Fibroblast of pulmonary artery (primary cell): ENCODE measurements around the gene NPM3.
A peak's percentile ranks its signal among the peaks of the same experiment; 100 is the strongest.

Experiments used
- DNase-seq: peaks from one replicate; pipeline ENCODE4 v3.0.0-alpha.2; 2010; ENCODE audit warnings: low read depth
- H3K4me3 ChIP-seq: replicated peaks from 2 replicates; pipeline ENCODE4 v1.5.1; 2011; ENCODE audit warnings: low read depth, mild to moderate bottlenecking, control low read depth, low read length, moderate library complexity
- CTCF ChIP-seq: IDR thresholded peaks from 2 replicates; pipeline ENCODE4 v1.5.1; 2011; ENCODE audit warnings: mild to moderate bottlenecking, control low read depth, low read length, inconsistent platforms; ENCODE audit errors: missing control alignments

NPM3 gene

GRCh38 chr10:101778781-101779543, 4.3 kb downstream of the NPM3 start:
- TF ChIP-seq CTCF, result no peak
- peak; percentile 48 for DNase-seq
- H3K4me3 ChIP-seq, result peak overlapping the region; percentile 22

- no peak for TF ChIP-seq CTCF
- no peak for DNase-seq
Observed at GRCh38 chr10:101778151-101778780, 5.0 kb downstream of the NPM3 start.

GRCh38 chr10:101777619-101778145, 5.6 kb downstream of the NPM3 start:
- no peak for TF ChIP-seq CTCF
- no peak for DNase-seq
- no peak overlapping the region for H3K4me3 ChIP-seq

More at GRCh38 chr10:101778151-101778780, 5.0 kb downstream of the NPM3 start:
- no peak overlapping the region for H3K4me3 ChIP-seq

- H3K4me3 ChIP-seq, result no peak overlapping the region
- DNase-seq, result no peak
Observed at GRCh38 chr10:101776161-101776817, 7.0 kb downstream of the NPM3 start.

GRCh38 chr10:101775273-101776160, 7.7 kb downstream of the NPM3 start, which contains the start of gene FGF8:
Gene FGF8 (minus strand): TSS chr10:101776114. CDS start chr10:101775900, 214 bp downstream.
- no peak for DNase-seq
- H3K4me3 ChIP-seq, result no peak within 1 kb of the TSS
- TF ChIP-seq CTCF, result no peak

More at GRCh38 chr10:101776161-101776817, 7.0 kb downstream of the NPM3 start:
- TF ChIP-seq CTCF, result no peak
